ENCODE measurements around the gene TBCD.

DNA sequence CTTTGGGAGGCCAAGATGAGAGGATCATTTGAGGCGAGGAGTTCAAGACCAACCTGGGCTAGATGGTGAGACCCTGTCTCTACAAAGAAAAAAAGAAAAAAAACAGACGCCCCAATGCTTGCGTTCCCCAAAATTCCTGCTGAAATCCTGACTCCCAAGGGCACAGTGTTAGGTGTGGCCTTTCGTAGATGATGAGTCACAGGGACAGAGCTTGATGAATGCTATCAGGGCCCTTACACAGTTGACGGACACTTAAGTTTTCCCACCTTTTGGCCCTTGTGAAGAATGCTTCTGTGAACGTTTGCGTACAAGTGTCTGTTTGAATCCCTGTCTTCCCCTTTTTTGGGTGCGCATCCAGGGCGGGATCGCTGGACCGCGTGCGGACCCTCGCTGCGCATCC, 104.5 kb downstream of the TBCD start:
- TF ChIP-seq, protein P1, sequence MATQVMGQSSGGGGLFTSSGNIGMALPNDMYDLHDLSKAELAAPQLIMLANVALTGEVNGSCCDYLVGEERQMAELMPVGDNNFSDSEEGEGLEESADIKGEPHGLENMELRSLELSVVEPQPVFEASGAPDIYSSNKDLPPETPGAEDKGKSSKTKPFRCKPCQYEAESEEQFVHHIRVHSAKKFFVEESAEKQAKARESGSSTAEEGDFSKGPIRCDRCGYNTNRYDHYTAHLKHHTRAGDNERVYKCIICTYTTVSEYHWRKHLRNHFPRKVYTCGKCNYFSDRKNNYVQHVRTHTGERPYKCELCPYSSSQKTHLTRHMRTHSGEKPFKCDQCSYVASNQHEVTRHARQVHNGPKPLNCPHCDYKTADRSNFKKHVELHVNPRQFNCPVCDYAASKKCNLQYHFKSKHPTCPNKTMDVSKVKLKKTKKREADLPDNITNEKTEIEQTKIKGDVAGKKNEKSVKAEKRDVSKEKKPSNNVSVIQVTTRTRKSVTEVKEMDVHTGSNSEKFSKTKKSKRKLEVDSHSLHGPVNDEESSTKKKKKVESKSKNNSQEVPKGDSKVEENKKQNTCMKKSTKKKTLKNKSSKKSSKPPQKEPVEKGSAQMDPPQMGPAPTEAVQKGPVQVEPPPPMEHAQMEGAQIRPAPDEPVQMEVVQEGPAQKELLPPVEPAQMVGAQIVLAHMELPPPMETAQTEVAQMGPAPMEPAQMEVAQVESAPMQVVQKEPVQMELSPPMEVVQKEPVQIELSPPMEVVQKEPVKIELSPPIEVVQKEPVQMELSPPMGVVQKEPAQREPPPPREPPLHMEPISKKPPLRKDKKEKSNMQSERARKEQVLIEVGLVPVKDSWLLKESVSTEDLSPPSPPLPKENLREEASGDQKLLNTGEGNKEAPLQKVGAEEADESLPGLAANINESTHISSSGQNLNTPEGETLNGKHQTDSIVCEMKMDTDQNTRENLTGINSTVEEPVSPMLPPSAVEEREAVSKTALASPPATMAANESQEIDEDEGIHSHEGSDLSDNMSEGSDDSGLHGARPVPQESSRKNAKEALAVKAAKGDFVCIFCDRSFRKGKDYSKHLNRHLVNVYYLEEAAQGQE (IDR thresholded peaks at IDR 0.05), result no peak
- TF ChIP-seq, protein P2, sequence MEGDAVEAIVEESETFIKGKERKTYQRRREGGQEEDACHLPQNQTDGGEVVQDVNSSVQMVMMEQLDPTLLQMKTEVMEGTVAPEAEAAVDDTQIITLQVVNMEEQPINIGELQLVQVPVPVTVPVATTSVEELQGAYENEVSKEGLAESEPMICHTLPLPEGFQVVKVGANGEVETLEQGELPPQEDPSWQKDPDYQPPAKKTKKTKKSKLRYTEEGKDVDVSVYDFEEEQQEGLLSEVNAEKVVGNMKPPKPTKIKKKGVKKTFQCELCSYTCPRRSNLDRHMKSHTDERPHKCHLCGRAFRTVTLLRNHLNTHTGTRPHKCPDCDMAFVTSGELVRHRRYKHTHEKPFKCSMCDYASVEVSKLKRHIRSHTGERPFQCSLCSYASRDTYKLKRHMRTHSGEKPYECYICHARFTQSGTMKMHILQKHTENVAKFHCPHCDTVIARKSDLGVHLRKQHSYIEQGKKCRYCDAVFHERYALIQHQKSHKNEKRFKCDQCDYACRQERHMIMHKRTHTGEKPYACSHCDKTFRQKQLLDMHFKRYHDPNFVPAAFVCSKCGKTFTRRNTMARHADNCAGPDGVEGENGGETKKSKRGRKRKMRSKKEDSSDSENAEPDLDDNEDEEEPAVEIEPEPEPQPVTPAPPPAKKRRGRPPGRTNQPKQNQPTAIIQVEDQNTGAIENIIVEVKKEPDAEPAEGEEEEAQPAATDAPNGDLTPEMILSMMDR (IDR thresholded peaks at IDR 0.05), result no peak
- TF ChIP-seq POLR2A (IDR thresholded peaks at IDR 0.05; ENCODE audit: low read length), result no peak
- TF ChIP-seq RAD21 (conservative IDR thresholded peaks at IDR 0.05 in 1 of 2, IDR thresholded peaks at IDR 0.05 in 1 of 2), result no peak
- no peak for TF ChIP-seq BHLHE40 (IDR thresholded peaks at IDR 0.05; ENCODE audit: low read depth, low read length)
- no peak for TF ChIP-seq JUNB (IDR thresholded peaks at IDR 0.05)
